Smooth muscle cell of the brain vasculature (primary cell): ENCODE data around the gene SORD.
"Not testable (repeated sequence)": the region's sequence is repeated elsewhere in the genome, so short reads cannot be mapped to it uniquely, and the experiment has no call there.

Experiments
- DNase-seq: peaks from one replicate; pipeline ENCODE4 v3.0.0-alpha.2; 2012; ENCODE audit warnings: low read depth, low spot score

Gene SORD

DNA sequence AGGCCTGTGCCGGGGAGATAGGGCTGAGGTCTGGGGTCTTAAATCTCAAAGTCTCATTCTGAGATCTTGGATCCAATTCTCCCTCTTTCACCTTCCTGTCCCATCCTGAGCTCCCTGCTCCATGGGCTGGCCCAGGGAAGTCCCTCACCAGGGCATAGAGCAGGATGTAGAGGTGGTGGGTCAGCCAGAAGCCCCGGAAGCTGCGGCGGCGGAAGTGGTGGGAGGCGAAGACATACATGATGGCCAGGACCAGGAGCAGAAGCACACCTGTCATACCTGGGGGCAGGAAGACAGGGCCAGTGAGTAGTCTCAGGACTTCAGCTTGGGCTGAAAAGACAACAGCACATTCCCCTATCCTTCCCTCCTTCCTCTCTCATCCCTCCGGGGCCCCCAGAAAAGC lies 74.5 kb downstream of the SORD start:
- DNase-seq, result no peak

DNA sequence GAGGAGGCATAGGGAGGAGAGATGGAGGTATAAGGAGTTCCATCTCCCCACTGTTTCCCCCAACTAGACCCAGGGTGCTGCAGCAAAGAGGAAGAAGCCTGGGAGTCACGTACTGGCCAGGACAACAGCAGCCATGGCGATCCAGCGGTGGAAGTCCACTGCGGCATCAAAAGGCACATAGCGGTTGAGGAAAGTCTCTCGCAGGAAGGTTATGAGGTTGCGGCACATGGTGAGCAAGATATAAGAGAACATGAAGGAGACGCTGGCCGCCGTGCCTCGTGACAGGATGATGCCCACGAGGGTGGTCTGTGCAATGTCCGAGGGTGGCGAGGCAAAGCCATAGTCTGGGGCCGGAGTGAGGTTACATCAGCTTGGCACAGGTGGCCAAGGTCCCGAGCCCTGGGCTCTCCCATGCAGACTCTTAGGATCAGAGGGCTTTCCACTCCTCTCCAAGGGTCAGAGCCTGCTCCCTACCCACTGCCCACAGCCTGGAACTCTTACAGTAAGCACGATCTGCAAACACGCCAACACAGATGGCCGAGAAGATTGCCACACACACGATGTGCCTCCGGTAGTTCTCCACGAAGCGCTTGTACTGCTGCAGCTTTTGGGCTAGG lies 76.7 kb downstream of the SORD start:
- no peak for DNase-seq

DNA sequence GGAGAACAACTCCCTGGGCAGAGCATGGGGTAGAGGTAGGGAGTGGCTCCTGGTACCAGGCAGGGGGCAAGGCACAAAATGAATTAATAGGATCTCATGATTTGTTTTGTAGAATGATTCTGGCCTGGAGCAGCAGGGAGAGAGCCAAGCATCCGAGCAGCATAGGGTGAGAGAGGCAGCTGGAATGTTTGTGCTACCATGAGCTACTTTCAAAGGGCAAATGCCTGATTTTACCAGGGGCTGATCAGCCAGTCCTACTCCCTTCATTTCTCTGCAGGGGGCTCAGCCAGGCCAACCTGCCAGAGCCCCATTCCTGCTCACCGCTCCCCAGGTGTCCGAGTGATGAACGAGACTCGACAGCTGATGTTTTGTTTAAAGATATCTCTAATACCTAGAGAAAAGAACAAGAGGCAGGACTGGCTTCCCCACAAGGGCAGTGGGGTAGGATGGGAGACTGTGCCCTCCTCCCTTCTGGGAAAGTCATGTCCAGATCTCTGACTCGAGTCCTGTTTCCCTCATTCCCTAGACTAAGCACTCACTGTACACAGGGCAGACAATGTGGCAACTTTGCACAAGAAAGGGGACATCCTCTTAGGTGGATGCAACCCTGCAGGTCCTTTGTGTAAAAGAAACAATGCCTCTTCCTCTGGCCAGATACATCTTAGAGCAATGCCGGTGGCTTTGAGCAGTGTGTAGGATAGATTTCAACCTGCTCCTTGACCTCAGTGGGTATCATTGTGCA lies 78.1 kb downstream of the SORD start:
- DNase-seq, result no peak

DNA sequence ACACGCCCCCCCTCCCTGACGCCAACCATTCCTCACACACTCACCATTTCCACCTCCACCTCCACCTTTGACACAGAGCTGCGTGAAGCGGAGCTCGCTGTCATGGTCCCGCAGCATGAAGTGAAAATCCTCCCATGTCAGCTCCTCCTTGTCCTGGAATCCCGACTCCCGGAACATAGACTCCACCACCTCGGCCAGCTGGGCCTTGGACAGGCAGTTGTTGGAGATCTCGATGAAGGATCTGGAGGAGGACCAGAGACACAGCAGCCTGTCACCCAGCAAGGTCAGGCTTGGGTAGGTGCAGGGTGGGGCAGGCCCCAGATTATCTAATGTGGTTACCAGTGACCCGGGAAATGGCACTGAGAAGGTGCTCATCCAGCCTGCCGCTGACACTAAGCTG lies 78.8 kb downstream of the SORD start:
- DNase-seq, result no peak

DNA sequence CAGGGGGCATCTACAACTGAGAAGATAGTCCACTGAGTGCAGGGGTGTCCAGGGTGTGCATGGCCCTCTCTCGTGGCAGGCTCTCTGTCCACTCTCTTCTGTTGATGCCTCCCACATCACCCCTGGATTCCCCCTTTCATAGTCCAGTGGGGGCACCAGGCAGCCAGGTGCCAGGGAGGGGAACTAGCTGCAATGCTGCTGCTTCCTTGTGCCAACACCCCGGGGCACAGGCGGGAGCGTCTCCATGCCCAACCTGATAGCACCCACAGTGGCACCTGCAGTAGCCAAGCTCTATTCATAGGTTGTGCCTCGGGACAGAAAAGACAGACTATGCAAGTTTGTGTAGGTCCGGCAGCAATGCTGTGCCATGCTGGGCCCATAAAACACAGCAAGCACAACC lies 79.2 kb downstream of the SORD start:
- DNase-seq, result no peak

DNA sequence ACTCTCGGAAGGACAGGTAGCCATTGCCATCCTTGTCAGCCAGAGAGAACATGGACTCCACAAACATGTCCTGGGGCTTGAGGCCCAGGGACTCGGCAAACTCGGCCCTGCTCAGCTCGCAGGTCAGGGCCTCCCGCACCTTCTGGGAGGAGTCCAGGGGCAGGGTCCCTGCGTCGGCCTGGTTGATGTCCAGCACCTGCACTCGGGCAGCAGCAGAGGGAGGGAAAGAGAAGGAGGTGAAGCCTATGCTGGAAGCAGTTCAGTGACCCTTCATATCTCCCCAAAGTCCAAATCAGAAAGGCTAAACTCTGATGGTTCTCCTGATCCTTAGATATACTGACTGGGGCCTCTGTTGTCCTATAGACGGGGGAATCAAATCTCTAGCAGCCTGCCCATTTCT lies 81.2 kb downstream of the SORD start:
- not testable (repeated sequence) for DNase-seq

DNA sequence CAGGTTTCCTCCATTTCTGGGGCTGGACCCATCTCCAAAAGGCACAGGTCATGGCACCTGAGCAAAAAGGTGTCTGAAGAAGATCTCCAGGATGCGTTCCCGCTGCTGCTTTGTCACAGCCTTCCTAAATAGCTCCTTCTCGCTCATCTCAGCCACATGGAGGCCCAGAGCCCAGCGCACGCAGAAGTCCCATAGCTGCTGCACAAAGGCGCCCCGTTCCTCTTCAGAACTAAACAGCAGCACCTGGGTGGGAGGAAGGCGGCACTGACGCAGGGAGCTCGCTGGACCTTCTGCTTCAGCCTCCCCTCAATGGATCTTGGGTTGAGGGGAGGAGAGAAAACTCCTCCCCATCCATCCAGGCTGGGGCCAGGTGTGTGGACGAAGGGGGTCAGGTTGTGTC lies 82.6 kb downstream of the SORD start:
- no peak for DNase-seq

DNA sequence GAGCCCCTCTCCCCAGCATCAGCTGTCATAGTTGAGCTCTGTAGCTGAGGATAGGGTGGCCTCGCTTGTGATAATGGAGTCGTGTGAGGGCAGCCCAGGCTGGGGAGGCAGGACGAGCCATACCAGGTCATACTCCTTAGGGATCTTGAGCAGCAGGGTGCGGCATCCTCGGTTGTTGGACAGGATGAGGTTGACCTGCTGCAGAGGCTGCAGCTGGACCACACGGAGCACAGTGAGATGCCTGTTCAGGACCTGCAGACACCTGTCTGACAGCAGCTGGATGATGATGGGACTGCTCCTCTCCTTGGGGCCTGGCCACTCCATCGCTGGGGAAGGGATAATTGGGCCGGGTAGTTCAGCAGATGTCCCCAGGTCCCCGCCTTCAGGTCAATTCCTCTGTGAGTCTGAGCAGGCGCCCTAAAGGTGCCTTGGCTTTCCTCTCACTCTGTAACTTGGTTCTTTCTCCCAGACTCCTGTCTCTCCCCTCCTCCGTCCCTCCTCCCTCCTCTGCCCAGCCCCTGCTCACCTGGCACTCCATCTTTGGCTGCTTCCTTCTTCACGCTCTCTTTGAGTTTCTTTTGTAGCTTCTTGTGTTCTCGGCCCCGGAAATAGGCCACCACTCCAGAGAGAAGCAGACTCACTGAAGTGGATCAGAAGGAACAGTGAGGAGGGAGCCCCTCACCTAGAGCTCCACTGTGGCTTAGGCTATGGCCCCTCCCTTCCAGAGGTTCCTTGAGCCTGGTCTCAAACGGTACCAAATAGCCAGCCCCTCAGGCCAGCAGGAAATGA lies 83.2 kb downstream of the SORD start:
- DNase-seq, result no peak

DNA sequence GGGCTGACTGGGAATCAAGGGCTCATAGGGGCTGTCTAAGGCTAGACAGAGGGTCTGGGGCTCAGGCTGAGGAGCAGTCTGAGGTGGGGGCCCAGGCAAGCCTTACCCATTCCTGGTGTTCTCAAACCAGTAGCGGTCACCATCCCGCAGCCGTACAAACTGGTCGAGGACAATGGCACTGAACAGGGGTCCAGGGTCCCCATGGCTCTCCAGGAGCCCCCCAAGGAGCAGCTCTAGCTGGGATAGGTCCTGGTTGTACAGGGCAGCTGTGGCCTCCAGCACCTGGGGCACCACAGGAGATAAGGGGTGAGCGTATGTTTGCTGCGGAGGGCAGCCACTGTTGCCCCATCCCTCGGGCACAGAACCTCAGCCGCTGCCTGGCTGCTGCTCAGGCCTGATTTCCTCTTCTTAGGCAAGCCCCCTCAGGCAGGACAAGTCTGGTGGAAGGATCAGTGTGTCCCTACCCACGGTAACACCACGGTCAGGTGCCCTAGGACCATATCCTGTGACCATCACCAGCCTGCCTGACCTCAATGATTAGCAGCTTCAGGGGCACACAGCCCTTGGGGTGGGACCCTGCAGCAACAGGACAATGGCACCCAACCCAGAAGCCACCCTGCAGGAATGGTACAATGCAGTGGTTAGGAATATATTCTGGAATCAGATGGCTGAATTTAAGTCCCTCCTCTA lies 85.1 kb downstream of the SORD start:
- no peak for DNase-seq

DNA sequence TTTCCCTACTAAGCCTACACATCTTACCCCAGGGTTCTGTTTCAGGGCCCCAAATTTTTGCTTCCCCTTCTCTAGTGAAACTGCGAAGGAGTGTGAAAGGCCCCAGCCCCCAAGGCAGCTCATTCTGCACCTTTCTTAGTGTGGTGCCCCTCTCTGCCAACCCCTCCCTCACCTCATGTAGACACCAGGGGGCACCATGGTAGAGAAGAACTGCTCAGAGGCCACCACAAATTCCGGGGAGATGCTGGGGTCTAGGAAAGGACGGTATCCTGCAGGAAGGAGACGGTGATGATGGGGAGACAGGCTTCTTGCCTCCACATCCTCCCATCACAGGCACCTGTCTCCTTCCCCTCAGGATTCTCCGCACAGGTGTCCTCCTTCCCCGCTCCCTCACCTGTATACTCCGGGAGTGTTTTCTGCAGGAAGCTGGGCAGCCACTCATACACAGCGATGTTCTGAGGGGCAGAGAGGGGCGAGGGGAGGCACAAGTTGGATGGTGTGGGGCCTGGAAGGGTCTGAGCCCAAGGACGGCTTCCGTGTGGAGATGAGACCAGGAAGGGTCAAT lies 87.3 kb downstream of the SORD start:
- DNase-seq, result no peak

DNA sequence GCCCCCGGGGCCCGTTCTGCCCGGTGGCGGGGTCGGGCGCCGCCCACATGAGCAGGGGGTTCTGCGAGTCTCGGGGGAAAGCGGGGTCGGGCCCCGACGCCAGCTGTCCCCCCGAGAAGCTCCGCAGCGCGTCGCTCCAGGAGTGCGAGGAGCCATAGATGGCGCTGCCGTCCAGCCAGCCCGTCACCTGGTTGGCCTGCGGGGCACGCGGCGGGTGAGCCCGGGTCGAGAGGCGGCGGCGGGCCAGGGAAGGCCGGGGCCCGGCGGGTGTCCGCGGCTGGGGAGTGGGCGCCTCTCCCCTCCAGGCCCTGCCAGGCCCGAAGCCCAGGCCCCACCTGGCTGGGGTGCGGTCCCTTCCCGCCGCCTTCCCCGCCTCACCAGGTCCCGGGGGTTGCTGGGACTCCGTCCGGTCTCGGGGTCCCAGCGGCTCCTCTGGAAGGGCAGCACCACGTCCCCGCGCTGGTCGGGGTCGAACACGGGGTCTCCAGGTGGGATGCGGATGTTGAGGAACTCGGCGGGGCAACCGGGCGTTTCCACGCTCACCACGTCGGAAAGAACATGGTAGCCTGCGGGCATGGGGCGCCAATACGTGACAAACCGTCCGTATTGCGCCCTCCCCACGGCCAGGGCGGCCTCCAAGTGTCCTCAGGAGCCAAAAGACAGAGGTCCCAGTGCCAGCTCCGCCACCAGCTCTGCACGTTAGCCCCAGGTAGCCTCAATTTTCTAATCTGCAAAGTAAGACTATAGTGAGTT lies 88.6 kb downstream of the SORD start:
- no peak for DNase-seq

DNA sequence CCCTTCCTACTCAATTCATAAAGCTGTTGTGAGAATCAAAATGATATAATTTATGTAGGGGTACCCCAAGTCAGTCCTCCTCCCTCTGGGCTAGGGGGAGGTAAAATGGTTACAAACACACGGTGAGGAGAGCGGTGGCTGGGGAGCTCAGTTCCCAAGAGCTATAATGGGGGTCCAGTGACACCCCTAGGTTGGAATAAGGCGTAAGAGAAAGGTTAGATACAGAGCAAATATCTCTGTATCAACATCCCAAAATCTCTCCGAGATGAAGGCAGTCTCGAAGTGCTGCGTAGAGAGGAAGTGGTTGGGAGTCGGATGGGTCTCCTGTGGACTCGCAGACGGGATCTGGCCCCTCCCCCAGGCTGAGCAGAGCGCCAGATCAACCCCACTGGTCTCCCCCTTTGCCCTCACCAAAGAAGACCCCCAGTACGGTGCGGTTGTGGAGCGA lies 89.2 kb downstream of the SORD start:
- DNase-seq, result no peak

DNA sequence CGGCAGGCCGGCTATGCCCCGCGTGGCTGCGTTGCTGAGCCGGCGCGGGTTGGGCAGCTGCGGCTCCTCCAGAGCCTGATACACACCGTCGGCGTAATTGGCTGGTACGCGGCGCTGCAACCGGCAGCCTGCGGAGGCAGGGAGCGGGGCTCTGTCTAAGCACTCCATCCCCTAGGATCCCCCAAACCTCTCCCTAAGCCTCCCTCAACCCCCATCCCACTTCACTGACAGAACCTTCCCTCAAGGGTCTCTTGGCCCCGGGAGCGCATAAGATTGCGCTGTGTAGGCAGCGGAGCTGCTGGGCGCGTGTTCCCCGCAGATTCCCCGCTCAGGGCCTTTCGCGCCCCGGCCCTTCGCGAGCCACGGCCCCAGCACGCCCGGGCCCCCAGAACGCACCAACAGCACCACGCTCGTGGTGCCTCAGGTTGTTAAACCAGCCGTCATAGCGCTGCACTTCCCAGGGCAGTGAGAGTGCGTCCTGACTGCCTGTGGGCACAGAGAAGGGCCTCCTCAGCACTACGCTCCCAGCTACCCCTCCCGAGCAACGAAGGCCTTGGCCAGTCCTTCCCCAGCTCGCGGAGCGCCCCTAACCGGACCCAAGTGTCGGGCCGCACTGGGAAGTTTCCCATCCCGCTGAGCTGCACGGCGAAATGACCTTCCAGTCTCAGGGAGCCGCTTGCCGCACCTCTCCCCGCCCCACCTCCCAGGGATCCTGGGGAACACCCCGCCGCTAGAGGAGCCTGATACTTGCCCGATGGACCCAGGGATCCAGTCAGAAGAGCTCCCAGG lies 89.8 kb downstream of the SORD start:
- no peak for DNase-seq

DNA sequence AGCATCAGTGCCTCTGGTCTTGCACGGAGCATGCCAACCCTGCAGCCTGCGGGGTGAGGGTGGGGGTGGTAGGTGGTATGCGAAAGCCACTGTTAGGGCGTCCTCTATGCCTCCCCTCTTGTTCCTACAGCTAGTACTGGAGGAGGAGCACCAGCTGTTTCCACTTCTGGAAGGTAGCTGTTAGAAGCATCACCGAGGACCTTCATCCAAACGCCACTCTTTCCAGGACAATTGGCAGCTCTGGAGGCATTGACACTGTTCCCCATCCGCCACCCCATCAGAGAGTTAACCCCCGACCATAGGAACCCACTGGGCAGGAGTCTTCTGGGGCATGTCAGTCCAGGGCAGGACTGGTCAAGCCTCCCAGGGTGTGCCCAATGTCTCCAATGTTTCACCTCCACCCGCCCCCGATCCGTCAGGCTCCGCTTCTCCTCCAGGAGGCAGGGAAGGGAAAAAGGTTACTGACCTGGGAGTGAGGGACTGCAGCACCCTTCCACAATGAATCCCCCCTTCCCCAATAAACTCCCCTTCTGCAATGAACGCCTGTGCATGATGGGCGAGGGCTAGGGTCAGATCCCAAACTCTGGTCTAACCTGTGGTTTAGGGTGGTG lies 90.5 kb downstream of the SORD start:
- no peak for DNase-seq

DNA sequence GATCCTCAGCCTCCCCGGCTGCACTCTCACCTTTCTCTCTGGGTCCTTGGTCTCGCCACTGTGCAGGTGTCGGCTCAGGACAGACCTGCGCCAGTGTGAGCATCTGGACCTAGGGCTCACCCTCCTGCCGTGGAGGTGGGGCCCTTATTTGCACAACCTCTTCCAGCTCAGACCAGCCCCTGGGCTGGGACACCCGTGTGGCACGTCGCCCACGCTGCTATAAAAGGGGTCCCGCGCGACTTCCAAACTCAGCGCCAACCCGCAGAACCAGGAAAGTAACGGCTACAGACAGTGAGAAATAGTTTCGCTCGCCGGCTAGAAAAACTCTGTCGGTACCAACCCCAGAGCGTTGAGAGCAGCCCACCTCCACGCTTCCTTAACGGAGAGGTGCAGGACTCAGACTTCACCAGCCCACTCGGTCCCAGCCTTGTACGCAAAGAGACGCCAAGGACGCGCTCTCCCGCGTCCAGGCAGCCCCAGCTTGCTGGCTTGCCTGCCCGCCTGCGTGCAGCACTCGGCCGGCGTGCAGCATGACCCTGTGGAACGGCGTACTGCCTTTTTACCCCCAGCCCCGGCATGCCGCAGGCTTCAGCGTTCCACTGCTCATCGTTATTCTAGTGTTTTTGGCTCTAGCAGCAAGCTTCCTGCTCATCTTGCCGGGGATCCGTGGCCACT lies 91.2 kb downstream of the SORD start, which contains the start of the genes DUOX2 and DUOXA2:
TSS of gene DUOX2 (minus strand) at position 97 of the 675 bp plus-strand sequence. CDS start 761 bp downstream, outside the sequence.
TSS of gene DUOXA2 (plus strand) at position 251 of the 675 bp plus-strand sequence. CDS start at position 531, 280 bp downstream.
- no peak for DNase-seq

DNA sequence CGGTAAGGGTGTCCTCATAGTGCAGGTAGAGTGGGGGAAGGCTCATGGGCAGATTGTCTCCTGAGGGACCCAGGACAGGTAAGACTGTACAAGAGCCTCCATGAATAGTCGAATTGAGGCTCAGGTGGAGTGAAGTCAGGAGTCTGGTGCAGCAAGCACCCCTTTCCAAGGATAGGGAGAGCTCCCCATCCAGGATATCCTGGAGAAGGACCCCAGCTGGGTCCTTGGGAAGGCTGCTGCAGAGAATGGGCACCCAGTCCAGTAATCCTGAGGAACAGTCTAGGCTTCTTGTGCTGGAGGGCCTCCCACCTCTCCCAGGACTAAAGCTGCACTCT lies 91.7 kb downstream of the SORD start:
- DNase-seq, result no peak

DNA sequence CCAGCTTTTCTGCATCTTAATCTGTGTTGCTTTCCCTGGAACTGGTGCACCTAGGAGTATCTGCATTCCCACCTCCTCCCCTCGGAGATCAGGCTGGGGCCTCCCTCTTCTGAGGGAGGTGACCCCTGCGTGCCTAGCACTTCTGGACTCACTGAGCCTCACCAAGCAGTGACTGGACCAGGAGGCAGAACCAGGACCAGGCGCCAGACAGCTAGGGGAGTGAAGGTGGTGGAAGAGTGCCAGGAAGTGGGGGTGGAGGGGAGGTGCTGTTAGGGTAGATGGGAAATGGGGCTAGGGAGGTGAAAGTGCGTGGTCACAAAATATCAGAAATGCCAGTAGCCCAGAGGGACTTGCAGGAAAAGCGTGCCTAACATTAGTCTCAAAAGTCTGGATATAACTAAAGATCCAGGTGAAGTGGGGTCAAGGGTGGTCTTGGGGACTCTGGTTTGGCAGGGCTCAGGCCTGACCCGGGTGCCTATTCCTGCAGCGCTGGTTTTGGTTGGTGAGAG lies 92.4 kb downstream of the SORD start:
- DNase-seq, result no peak

DNA sequence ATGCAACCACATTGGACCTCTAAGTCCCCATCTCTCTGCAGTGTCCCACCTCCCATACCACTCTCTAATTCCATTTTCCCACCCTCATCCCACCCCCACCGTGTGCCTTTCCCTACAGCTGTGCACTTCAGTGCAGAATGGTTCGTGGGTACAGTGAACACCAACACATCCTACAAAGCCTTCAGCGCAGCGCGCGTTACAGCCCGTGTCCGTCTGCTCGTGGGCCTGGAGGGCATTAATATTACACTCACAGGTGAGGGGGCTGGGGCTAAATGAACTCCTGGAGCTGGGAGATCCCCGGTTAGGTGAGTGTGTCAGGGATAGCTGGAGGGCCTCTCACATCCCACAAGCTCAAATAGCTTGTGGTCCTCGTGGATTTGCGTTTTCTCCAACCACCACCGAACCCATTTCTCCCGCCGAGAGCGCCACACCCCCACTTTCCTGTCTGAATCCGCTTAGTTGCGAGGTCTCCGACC lies 93.0 kb downstream of the SORD start:
- DNase-seq, result no peak
